Measurements from ENCODE around the gene GPALPP1.

Gene GPALPP1

GRCh38 chr13:44971656-44972595 lies 17.4 kb upstream of the GPALPP1 start:
- no peak overlapping the region for H3K9ac ChIP-seq (ENCODE audit: low read length)

GRCh38 chr13:44972956-44973581 lies 16.3 kb upstream of the GPALPP1 start:
- Histone ChIP-seq H3K4me1 (ENCODE audit: control insufficient read depth, insufficient read depth, low read length) (no peaks in the 10 kb centered on the region), H3K9ac (ENCODE audit: low read length) (no peak overlapping the region), H3K9me3 (ENCODE audit: control insufficient read depth, low read length) (no peaks in the 10 kb centered on the region), H3K36me3 (ENCODE audit: control insufficient read depth, insufficient read depth, low read length) (no peaks in the 10 kb centered on the region), H3K27me3 (ENCODE audit: control insufficient read depth, insufficient read depth, low read length) (no peaks in the 10 kb centered on the region), H3K4me3 (ENCODE audit: low read length) (no peak overlapping the region)

More at GRCh38 chr13:44971656-44972595, 17.4 kb upstream of the GPALPP1 start:
- no peak overlapping the region for H3K4me3 ChIP-seq (ENCODE audit: low read length)
- no peaks in the 10 kb centered on the region for H3K9me3 ChIP-seq (ENCODE audit: control insufficient read depth, low read length)
- H3K4me1 ChIP-seq (ENCODE audit: control insufficient read depth, insufficient read depth, low read length), result no peaks in the 10 kb centered on the region
- H3K27me3 ChIP-seq (ENCODE audit: control insufficient read depth, insufficient read depth, low read length), result no peaks in the 10 kb centered on the region
- H3K36me3 ChIP-seq (ENCODE audit: control insufficient read depth, insufficient read depth, low read length), result no peaks in the 10 kb centered on the region

- Histone ChIP-seq H3K4me3 (ENCODE audit: low read length) (no peak overlapping the region), H3K27me3 (ENCODE audit: control insufficient read depth, insufficient read depth, low read length) (no peaks in the 10 kb centered on the region), H3K36me3 (ENCODE audit: control insufficient read depth, insufficient read depth, low read length) (no peaks in the 10 kb centered on the region), H3K9me3 (ENCODE audit: control insufficient read depth, low read length) (no peaks in the 10 kb centered on the region), H3K9ac (ENCODE audit: low read length) (no peak overlapping the region), H3K4me1 (ENCODE audit: control insufficient read depth, insufficient read depth, low read length) (no peaks in the 10 kb centered on the region)
Measured at GRCh38 chr13:44974056-44974793, 15.1 kb upstream of the GPALPP1 start.

- H3K27me3 ChIP-seq (ENCODE audit: control insufficient read depth, insufficient read depth, low read length), result no peaks in the 10 kb centered on the region
- no peaks in the 10 kb centered on the region for H3K36me3 ChIP-seq (ENCODE audit: control insufficient read depth, insufficient read depth, low read length)
- H3K4me3 ChIP-seq (ENCODE audit: low read length), result no peak overlapping the region
- no peaks in the 10 kb centered on the region for H3K4me1 ChIP-seq (ENCODE audit: control insufficient read depth, insufficient read depth, low read length)
- H3K9me3 ChIP-seq (ENCODE audit: control insufficient read depth, low read length), result no peaks in the 10 kb centered on the region
- no peak overlapping the region for H3K9ac ChIP-seq (ENCODE audit: low read length)
Measured at GRCh38 chr13:44976196-44976595, 13.1 kb upstream of the GPALPP1 start.

- no peaks in the 10 kb centered on the region for H3K36me3 ChIP-seq (ENCODE audit: control insufficient read depth, insufficient read depth, low read length)
- no peak overlapping the region for H3K4me3 ChIP-seq (ENCODE audit: low read length)
- no peaks in the 10 kb centered on the region for H3K9me3 ChIP-seq (ENCODE audit: control insufficient read depth, low read length)
- no peak overlapping the region for H3K9ac ChIP-seq (ENCODE audit: low read length)
- H3K27me3 ChIP-seq (ENCODE audit: control insufficient read depth, insufficient read depth, low read length), result no peaks in the 10 kb centered on the region
- H3K4me1 ChIP-seq (ENCODE audit: control insufficient read depth, insufficient read depth, low read length), result no peaks in the 10 kb centered on the region
Measured at GRCh38 chr13:44976949-44977583, 12.3 kb upstream of the GPALPP1 start.

GRCh38 chr13:44978328-44978727 lies 11.0 kb upstream of the GPALPP1 start:
- H3K9ac ChIP-seq (ENCODE audit: low read length), result no peak overlapping the region
- no peak overlapping the region for H3K4me3 ChIP-seq (ENCODE audit: low read length)
- no peaks in the 10 kb centered on the region for H3K4me1 ChIP-seq (ENCODE audit: control insufficient read depth, insufficient read depth, low read length)
- H3K27me3 ChIP-seq (ENCODE audit: control insufficient read depth, insufficient read depth, low read length), result no peaks in the 10 kb centered on the region
- no peaks in the 10 kb centered on the region for H3K36me3 ChIP-seq (ENCODE audit: control insufficient read depth, insufficient read depth, low read length)
- H3K9me3 ChIP-seq (ENCODE audit: control insufficient read depth, low read length), result no peaks in the 10 kb centered on the region

- Histone ChIP-seq H3K9me3 (ENCODE audit: control insufficient read depth, low read length) (no peaks in the 10 kb centered on the region), H3K4me1 (ENCODE audit: control insufficient read depth, insufficient read depth, low read length) (peaks cover 7% of the 10 kb centered on the region), H3K36me3 (ENCODE audit: control insufficient read depth, insufficient read depth, low read length) (no peaks in the 10 kb centered on the region), H3K27me3 (ENCODE audit: control insufficient read depth, insufficient read depth, low read length) (no peaks in the 10 kb centered on the region), H3K4me3 (ENCODE audit: low read length) (peak overlapping the region; percentile 91), H3K9ac (ENCODE audit: low read length) (peak overlapping the region; percentile 83)
Measured at GRCh38 chr13:44989941-44990340, 603 bp downstream of the GPALPP1 start.

GRCh38 chr13:45003417-45003816 lies 14.1 kb downstream of the GPALPP1 start:
- Histone ChIP-seq H3K36me3 (ENCODE audit: control insufficient read depth, insufficient read depth, low read length) (peaks cover 3% of the 10 kb centered on the region), H3K9ac (ENCODE audit: low read length) (no peak overlapping the region), H3K4me1 (ENCODE audit: control insufficient read depth, insufficient read depth, low read length) (no peaks in the 10 kb centered on the region), H3K27me3 (ENCODE audit: control insufficient read depth, insufficient read depth, low read length) (no peaks in the 10 kb centered on the region), H3K9me3 (ENCODE audit: control insufficient read depth, low read length) (no peaks in the 10 kb centered on the region), H3K4me3 (ENCODE audit: low read length) (no peak overlapping the region)

- Histone ChIP-seq H3K9ac (ENCODE audit: low read length) (no peak overlapping the region), H3K27me3 (ENCODE audit: control insufficient read depth, insufficient read depth, low read length) (no peaks in the 10 kb centered on the region), H3K9me3 (ENCODE audit: control insufficient read depth, low read length) (no peaks in the 10 kb centered on the region), H3K4me3 (ENCODE audit: low read length) (no peak overlapping the region), H3K4me1 (ENCODE audit: control insufficient read depth, insufficient read depth, low read length) (no peaks in the 10 kb centered on the region), H3K36me3 (ENCODE audit: control insufficient read depth, insufficient read depth, low read length) (peaks cover 6% of the 10 kb centered on the region)
Measured at GRCh38 chr13:45004096-45004495, 14.8 kb downstream of the GPALPP1 start.

- Histone ChIP-seq H3K4me3 (ENCODE audit: low read length) (no peak overlapping the region), H3K4me1 (ENCODE audit: control insufficient read depth, insufficient read depth, low read length) (no peaks in the 10 kb centered on the region), H3K9me3 (ENCODE audit: control insufficient read depth, low read length) (no peaks in the 10 kb centered on the region), H3K36me3 (ENCODE audit: control insufficient read depth, insufficient read depth, low read length) (peaks cover 14% of the 10 kb centered on the region), H3K27me3 (ENCODE audit: control insufficient read depth, insufficient read depth, low read length) (no peaks in the 10 kb centered on the region), H3K9ac (ENCODE audit: low read length) (no peak overlapping the region)
Measured at GRCh38 chr13:45007225-45007624, 17.9 kb downstream of the GPALPP1 start.

- H3K9ac ChIP-seq (ENCODE audit: low read length), result no peak overlapping the region
- no peaks in the 10 kb centered on the region for H3K27me3 ChIP-seq (ENCODE audit: control insufficient read depth, insufficient read depth, low read length)
- H3K9me3 ChIP-seq (ENCODE audit: control insufficient read depth, low read length), result no peaks in the 10 kb centered on the region
- H3K4me1 ChIP-seq (ENCODE audit: control insufficient read depth, insufficient read depth, low read length), result no peaks in the 10 kb centered on the region
- no peak overlapping the region for H3K4me3 ChIP-seq (ENCODE audit: low read length)
- H3K36me3 ChIP-seq (ENCODE audit: control insufficient read depth, insufficient read depth, low read length), result peaks cover 14% of the 10 kb centered on the region
Measured at GRCh38 chr13:45007823-45008222, 18.5 kb downstream of the GPALPP1 start.
